ENCODE data around the gene WDTC1. TPM values are rescaled to one million over a fixed set of nuclear protein-coding genes. Genes with fewer than 3 reads are reported as not detected.

Gene WDTC1
- total and polyA plus RNA-seq, 4 donors, result 19.8 to 41.0 (median 30.2) TPM

DNA sequence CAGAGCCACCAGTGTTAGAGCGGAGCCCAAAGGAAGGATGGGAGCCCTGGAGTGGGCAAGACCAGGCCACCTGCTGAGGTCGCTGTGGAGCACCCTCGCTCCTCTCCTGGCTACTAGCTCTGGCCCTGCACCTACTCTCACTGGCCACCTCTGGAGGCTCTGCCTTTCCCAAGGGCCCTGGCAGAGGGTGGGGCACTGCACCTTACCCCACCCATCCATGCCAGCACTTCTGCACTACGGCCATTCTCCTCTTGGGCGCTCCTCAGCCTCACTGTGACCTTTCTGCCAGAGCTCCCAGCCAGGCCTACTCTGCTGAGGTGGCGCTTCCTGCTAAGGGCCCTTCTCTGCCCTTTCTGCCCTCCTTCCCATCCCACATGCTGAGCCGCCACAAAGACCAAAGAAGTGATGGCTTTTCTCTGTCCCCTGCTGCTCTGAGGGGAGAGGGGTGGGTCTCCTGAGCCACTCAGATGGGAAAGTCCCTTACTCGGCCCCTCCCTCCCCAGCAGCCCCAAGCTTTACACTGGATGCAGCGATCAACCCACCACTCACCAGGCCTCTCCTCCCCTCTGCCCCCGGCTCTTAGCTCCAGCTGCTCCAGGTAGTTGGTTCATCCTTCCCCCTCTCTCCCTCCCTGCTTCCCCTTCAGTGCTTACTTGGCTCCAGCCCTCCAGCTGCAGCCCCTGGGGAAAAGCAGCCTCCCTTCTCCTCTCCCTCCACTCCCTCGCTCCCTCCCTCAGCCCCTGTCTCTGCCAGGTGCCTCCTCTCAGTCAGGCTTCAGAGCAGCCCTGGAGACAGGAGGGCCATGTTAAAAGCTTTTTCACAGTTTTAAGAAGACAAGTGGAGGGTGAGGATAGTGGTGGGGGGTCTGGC lies 72.7 kb downstream of the WDTC1 start:
- no peak for ATAC-seq (ENCODE audit: insufficient read depth, low FRiP score)
- no peak for DNase-seq
- peaks cover 0 to 30% (median 12%) of the 10 kb centered on the region in 4 donors for H3K36me3 ChIP-seq (ENCODE audit: control insufficient read depth in 4 of 4, insufficient read depth in 4 of 4, low read length in 4 of 4)
- no peak overlapping the region for H3K9ac ChIP-seq (ENCODE audit: insufficient read depth in 1 of 2, low read length in 2 of 2)
- H3K27ac ChIP-seq (ENCODE audit: low read depth in 1 of 2, low read length in 1 of 2), result no peak overlapping the region
- WGBS, 2 donors, result 86 to 88% methylated on average over 11 of the region's 11 CpGs
- TF ChIP-seq, protein P1, sequence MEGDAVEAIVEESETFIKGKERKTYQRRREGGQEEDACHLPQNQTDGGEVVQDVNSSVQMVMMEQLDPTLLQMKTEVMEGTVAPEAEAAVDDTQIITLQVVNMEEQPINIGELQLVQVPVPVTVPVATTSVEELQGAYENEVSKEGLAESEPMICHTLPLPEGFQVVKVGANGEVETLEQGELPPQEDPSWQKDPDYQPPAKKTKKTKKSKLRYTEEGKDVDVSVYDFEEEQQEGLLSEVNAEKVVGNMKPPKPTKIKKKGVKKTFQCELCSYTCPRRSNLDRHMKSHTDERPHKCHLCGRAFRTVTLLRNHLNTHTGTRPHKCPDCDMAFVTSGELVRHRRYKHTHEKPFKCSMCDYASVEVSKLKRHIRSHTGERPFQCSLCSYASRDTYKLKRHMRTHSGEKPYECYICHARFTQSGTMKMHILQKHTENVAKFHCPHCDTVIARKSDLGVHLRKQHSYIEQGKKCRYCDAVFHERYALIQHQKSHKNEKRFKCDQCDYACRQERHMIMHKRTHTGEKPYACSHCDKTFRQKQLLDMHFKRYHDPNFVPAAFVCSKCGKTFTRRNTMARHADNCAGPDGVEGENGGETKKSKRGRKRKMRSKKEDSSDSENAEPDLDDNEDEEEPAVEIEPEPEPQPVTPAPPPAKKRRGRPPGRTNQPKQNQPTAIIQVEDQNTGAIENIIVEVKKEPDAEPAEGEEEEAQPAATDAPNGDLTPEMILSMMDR (IDR thresholded peaks at IDR 0.05; ENCODE audit: control extremely low read depth, extremely low read depth), result no peak
- H3K27me3 ChIP-seq (ENCODE audit: control insufficient read depth in 3 of 3, insufficient read depth in 3 of 3, low read length in 2 of 3), result no peaks in the 10 kb centered on the region
- no peaks in the 10 kb centered on the region for H3K4me1 ChIP-seq (ENCODE audit: control insufficient read depth in 5 of 5, insufficient read depth in 5 of 5, low read length in 5 of 5)
- H3K9me3 ChIP-seq (ENCODE audit: control insufficient read depth in 4 of 4, insufficient read depth in 3 of 4, low read length in 3 of 4), result no peaks in the 10 kb centered on the region
- no peak overlapping the region for H3K4me3 ChIP-seq

DNA sequence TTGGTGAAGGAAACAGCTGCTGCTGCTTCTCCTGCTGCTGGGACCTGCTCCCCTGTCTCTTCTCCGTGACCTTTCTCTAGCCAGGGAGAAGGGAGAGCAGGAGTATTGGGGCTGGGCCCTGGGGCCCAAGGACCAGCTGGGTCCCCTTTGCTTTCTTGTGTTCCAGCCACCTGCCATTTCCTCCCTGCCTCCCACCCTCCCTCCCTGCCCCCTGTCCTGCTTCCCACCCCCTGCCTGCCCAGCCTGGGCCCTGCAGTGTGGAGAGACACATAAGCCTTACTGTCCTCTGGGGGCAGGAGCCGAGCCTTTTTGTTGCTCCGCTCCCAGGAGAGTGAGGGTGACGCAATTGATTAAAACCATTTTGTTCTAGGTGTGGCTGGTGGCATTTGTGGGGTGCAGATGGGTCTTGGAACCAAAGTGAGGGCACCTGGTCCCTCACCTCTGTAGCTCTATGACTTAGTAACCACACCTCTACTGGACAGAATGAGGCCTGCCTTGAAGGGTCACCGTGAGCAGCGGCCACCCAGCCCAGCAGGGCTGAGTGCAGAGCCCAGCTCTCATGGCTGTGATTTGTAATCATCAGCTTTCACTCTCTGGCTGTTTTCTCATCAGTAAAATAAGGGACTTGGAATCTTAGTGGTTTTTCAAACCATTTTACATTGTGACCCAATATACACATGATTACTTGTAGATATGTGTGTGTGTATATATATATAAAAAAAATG lies 73.6 kb downstream of the WDTC1 start:
- ATAC-seq (ENCODE audit: insufficient read depth, low FRiP score) (no peak), DNase-seq (no peak)
- Histone ChIP-seq H3K36me3 (ENCODE audit: control insufficient read depth in 4 of 4, insufficient read depth in 4 of 4, low read length in 4 of 4) (peaks cover 0 to 30% (median 10%) of the 10 kb centered on the region in 4 donors), H3K9ac (ENCODE audit: insufficient read depth in 1 of 2, low read length in 2 of 2) (no peak overlapping the region), H3K27me3 (ENCODE audit: control insufficient read depth in 3 of 3, insufficient read depth in 3 of 3, low read length in 2 of 3) (no peaks in the 10 kb centered on the region), H3K27ac (ENCODE audit: low read depth in 1 of 2, low read length in 1 of 2) (no peak overlapping the region), H3K4me3 (no peak overlapping the region), H3K9me3 (ENCODE audit: control insufficient read depth in 4 of 4, insufficient read depth in 3 of 4, low read length in 3 of 4) (no peaks in the 10 kb centered on the region), H3K4me1 (ENCODE audit: control insufficient read depth in 5 of 5, insufficient read depth in 5 of 5, low read length in 5 of 5) (no peaks in the 10 kb centered on the region)
- TF ChIP-seq, protein P1 (IDR thresholded peaks at IDR 0.05; ENCODE audit: control extremely low read depth, extremely low read depth), result no peak
- WGBS, 2 donors, result 92 to 95% methylated on average over 6 of the region's 6 CpGs

DNA sequence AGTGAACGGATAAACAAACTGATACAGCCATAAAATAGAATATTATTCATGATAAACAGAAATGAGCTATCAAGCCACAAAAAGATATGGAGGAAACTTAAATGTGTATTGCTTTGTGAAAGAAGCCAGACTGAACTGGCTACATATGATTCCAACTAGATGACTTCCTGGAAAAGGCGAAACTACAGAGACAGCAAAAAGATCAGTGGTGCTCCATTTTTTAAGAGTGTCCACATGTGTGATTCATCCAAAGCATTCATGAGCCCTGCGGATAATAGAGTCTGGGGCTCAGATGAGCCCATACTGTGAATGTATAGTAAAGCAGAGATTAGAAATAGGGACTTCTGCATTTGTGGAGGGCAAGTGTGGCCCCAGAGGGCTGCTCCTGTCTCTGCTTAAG lies 79.7 kb downstream of the WDTC1 start:
- Histone ChIP-seq H3K36me3 (ENCODE audit: control insufficient read depth in 4 of 4, insufficient read depth in 4 of 4, low read length in 4 of 4) (no peaks in the 10 kb centered on the region), H3K4me3 (no peak overlapping the region), H3K27ac (ENCODE audit: low read depth in 1 of 2, low read length in 1 of 2) (no peak overlapping the region), H3K4me1 (ENCODE audit: control insufficient read depth in 5 of 5, insufficient read depth in 5 of 5, low read length in 5 of 5) (no peaks in the 10 kb centered on the region), H3K27me3 (ENCODE audit: control insufficient read depth in 3 of 3, insufficient read depth in 3 of 3, low read length in 2 of 3) (no peaks in the 10 kb centered on the region), H3K9ac (ENCODE audit: insufficient read depth in 1 of 2, low read length in 2 of 2) (no peak overlapping the region), H3K9me3 (ENCODE audit: control insufficient read depth in 4 of 4, insufficient read depth in 3 of 4, low read length in 3 of 4) (no peaks in the 10 kb centered on the region)
- ATAC-seq (ENCODE audit: insufficient read depth, low FRiP score) (no peak), DNase-seq (no peak)
- TF ChIP-seq, protein P1 (IDR thresholded peaks at IDR 0.05; ENCODE audit: control extremely low read depth, extremely low read depth), result no peak
- WGBS, 2 donors, result 76 to 86% methylated on average over 3 of the region's 3 CpGs

Measured in lung (tissue), 12 donors.